ENCODE data around the gene CFTR. TPM values are rescaled to one million over a fixed set of nuclear protein-coding genes. Genes with fewer than 3 reads are reported as not detected.

CFTR gene
- total and polyA plus RNA-seq, 2 donors, result 0.28 to 0.34 TPM

GRCh38 chr7:117675497-117676435, 195.9 kb downstream of the CFTR start:
- no peak for DNase-seq (ENCODE audit: low read depth in 6 of 9, low spot score in 9 of 9)
- Histone ChIP-seq H3K4me3 (ENCODE audit: low read length in 2 of 2) (no peak overlapping the region), H3K4me1 (ENCODE audit: control insufficient read depth in 2 of 2, insufficient read depth in 2 of 2, low read length in 2 of 2) (peaks cover 0 to 7% of the 10 kb centered on the region in 2 donors), H3K27me3 (ENCODE audit: control insufficient read depth in 2 of 2, insufficient read depth in 1 of 2, low read length in 1 of 2) (no peaks in the 10 kb centered on the region), H3K9me3 (ENCODE audit: control insufficient read depth in 2 of 2, insufficient read depth in 1 of 2, low read length in 1 of 2) (peaks cover 0 to 5% of the 10 kb centered on the region in 2 donors), H3K27ac (ENCODE audit: low read depth in 1 of 2, low read length in 1 of 2) (no peak overlapping the region), H3K36me3 (ENCODE audit: control insufficient read depth in 2 of 2, insufficient read depth in 2 of 2, low read length in 1 of 2) (no peaks in the 10 kb centered on the region)
- WGBS, result 92% methylated on average over 3 of the region's 3 CpGs

GRCh38 chr7:117679120-117679519, 199.3 kb downstream of the CFTR start:
- Histone ChIP-seq H3K4me1 (ENCODE audit: control insufficient read depth in 2 of 2, insufficient read depth in 2 of 2, low read length in 2 of 2) (peaks cover 0 to 3% of the 10 kb centered on the region in 2 donors), H3K27ac (ENCODE audit: low read depth in 1 of 2, low read length in 1 of 2) (no peak overlapping the region), H3K9me3 (ENCODE audit: control insufficient read depth in 2 of 2, insufficient read depth in 1 of 2, low read length in 1 of 2) (no peaks in the 10 kb centered on the region), H3K4me3 (ENCODE audit: low read length in 2 of 2) (no peak overlapping the region), H3K36me3 (ENCODE audit: control insufficient read depth in 2 of 2, insufficient read depth in 2 of 2, low read length in 1 of 2) (no peaks in the 10 kb centered on the region), H3K27me3 (ENCODE audit: control insufficient read depth in 2 of 2, insufficient read depth in 1 of 2, low read length in 1 of 2) (peaks cover 0 to 3% of the 10 kb centered on the region in 2 donors)
- 87% methylated on average over 3 of the region's 3 CpGs for WGBS
- DNase-seq (ENCODE audit: low read depth in 6 of 9, low spot score in 9 of 9), result no peak

GRCh38 chr7:117682681-117683385, 203.0 kb downstream of the CFTR start:
- Histone ChIP-seq H3K9me3 (ENCODE audit: control insufficient read depth in 2 of 2, insufficient read depth in 1 of 2, low read length in 1 of 2) (no peaks in the 10 kb centered on the region), H3K4me3 (ENCODE audit: low read length in 2 of 2) (no peak overlapping the region), H3K4me1 (ENCODE audit: control insufficient read depth in 2 of 2, insufficient read depth in 2 of 2, low read length in 2 of 2) (no peaks in the 10 kb centered on the region), H3K36me3 (ENCODE audit: control insufficient read depth in 2 of 2, insufficient read depth in 2 of 2, low read length in 1 of 2) (no peaks in the 10 kb centered on the region), H3K27ac (ENCODE audit: low read depth in 1 of 2, low read length in 1 of 2) (no peak overlapping the region), H3K27me3 (ENCODE audit: control insufficient read depth in 2 of 2, insufficient read depth in 1 of 2, low read length in 1 of 2) (peaks cover 0 to 3% of the 10 kb centered on the region in 2 donors)
- DNase-seq (ENCODE audit: low read depth in 6 of 9, low spot score in 9 of 9), result no peak
- 84% methylated on average over 5 of the region's 5 CpGs for WGBS

GRCh38 chr7:117683430-117684175, 203.8 kb downstream of the CFTR start:
- no peak overlapping the region for H3K27ac ChIP-seq (ENCODE audit: low read depth in 1 of 2, low read length in 1 of 2)

GRCh38 chr7:117685795-117686194, 206.0 kb downstream of the CFTR start:
- Histone ChIP-seq H3K4me3 (ENCODE audit: low read length in 2 of 2) (no peak overlapping the region), H3K27me3 (ENCODE audit: control insufficient read depth in 2 of 2, insufficient read depth in 1 of 2, low read length in 1 of 2) (peaks cover 0 to 3% of the 10 kb centered on the region in 2 donors), H3K4me1 (ENCODE audit: control insufficient read depth in 2 of 2, insufficient read depth in 2 of 2, low read length in 2 of 2) (no peaks in the 10 kb centered on the region), H3K27ac (ENCODE audit: low read depth in 1 of 2, low read length in 1 of 2) (no peak overlapping the region), H3K9me3 (ENCODE audit: control insufficient read depth in 2 of 2, insufficient read depth in 1 of 2, low read length in 1 of 2) (no peaks in the 10 kb centered on the region), H3K36me3 (ENCODE audit: control insufficient read depth in 2 of 2, insufficient read depth in 2 of 2, low read length in 1 of 2) (no peaks in the 10 kb centered on the region)
- DNase-seq (ENCODE audit: low read depth in 6 of 9, low spot score in 9 of 9), result no peak

More at GRCh38 chr7:117683430-117684175, 203.8 kb downstream of the CFTR start:
- no peak overlapping the region for H3K4me3 ChIP-seq (ENCODE audit: low read length in 2 of 2)
- H3K36me3 ChIP-seq (ENCODE audit: control insufficient read depth in 2 of 2, insufficient read depth in 2 of 2, low read length in 1 of 2), result no peaks in the 10 kb centered on the region
- DNase-seq (ENCODE audit: low read depth in 6 of 9, low spot score in 9 of 9), result no peak
- H3K4me1 ChIP-seq (ENCODE audit: control insufficient read depth in 2 of 2, insufficient read depth in 2 of 2, low read length in 2 of 2), result no peaks in the 10 kb centered on the region
- H3K9me3 ChIP-seq (ENCODE audit: control insufficient read depth in 2 of 2, insufficient read depth in 1 of 2, low read length in 1 of 2), result no peaks in the 10 kb centered on the region
- peaks cover 0 to 3% of the 10 kb centered on the region in 2 donors for H3K27me3 ChIP-seq (ENCODE audit: control insufficient read depth in 2 of 2, insufficient read depth in 1 of 2, low read length in 1 of 2)
- WGBS, result 85% methylated on average over 8 of the region's 8 CpGs

- H3K36me3 ChIP-seq (ENCODE audit: control insufficient read depth in 2 of 2, insufficient read depth in 2 of 2, low read length in 1 of 2), result no peaks in the 10 kb centered on the region
- no peaks in the 10 kb centered on the region for H3K4me1 ChIP-seq (ENCODE audit: control insufficient read depth in 2 of 2, insufficient read depth in 2 of 2, low read length in 2 of 2)
- H3K4me3 ChIP-seq (ENCODE audit: low read length in 2 of 2), result no peak overlapping the region
- H3K9me3 ChIP-seq (ENCODE audit: control insufficient read depth in 2 of 2, insufficient read depth in 1 of 2, low read length in 1 of 2), result no peaks in the 10 kb centered on the region
- DNase-seq (ENCODE audit: low read depth in 6 of 9, low spot score in 9 of 9), result no peak
- no peak overlapping the region for H3K27ac ChIP-seq (ENCODE audit: low read depth in 1 of 2, low read length in 1 of 2)
- H3K27me3 ChIP-seq (ENCODE audit: control insufficient read depth in 2 of 2, insufficient read depth in 1 of 2, low read length in 1 of 2), result no peaks in the 10 kb centered on the region
Measured at GRCh38 chr7:117686311-117686935, 206.6 kb downstream of the CFTR start.

- Histone ChIP-seq H3K27ac (ENCODE audit: low read depth in 1 of 2, low read length in 1 of 2) (no peak overlapping the region), H3K27me3 (ENCODE audit: control insufficient read depth in 2 of 2, insufficient read depth in 1 of 2, low read length in 1 of 2) (no peaks in the 10 kb centered on the region), H3K36me3 (ENCODE audit: control insufficient read depth in 2 of 2, insufficient read depth in 2 of 2, low read length in 1 of 2) (no peaks in the 10 kb centered on the region), H3K4me1 (ENCODE audit: control insufficient read depth in 2 of 2, insufficient read depth in 2 of 2, low read length in 2 of 2) (no peaks in the 10 kb centered on the region), H3K9me3 (ENCODE audit: control insufficient read depth in 2 of 2, insufficient read depth in 1 of 2, low read length in 1 of 2) (no peaks in the 10 kb centered on the region), H3K4me3 (ENCODE audit: low read length in 2 of 2) (no peak overlapping the region)
- WGBS, result 94% methylated on average over 2 of the region's 2 CpGs
- DNase-seq (ENCODE audit: low read depth in 6 of 9, low spot score in 9 of 9), result no peak
Measured at GRCh38 chr7:117688126-117688525, 208.3 kb downstream of the CFTR start.

- Histone ChIP-seq H3K4me1 (ENCODE audit: control insufficient read depth in 2 of 2, insufficient read depth in 2 of 2, low read length in 2 of 2) (no peaks in the 10 kb centered on the region), H3K36me3 (ENCODE audit: control insufficient read depth in 2 of 2, insufficient read depth in 2 of 2, low read length in 1 of 2) (no peaks in the 10 kb centered on the region), H3K27me3 (ENCODE audit: control insufficient read depth in 2 of 2, insufficient read depth in 1 of 2, low read length in 1 of 2) (no peaks in the 10 kb centered on the region), H3K27ac (ENCODE audit: low read depth in 1 of 2, low read length in 1 of 2) (no peak overlapping the region), H3K9me3 (ENCODE audit: control insufficient read depth in 2 of 2, insufficient read depth in 1 of 2, low read length in 1 of 2) (no peaks in the 10 kb centered on the region), H3K4me3 (ENCODE audit: low read length in 2 of 2) (no peak overlapping the region)
- DNase-seq (ENCODE audit: low read depth in 6 of 9, low spot score in 9 of 9), result no peak
Measured at GRCh38 chr7:117689406-117689805, 209.6 kb downstream of the CFTR start.

All from thymus (tissue), 11 donors.